Fibroblast of peridontal ligament (primary cell): ENCODE measurements around the gene NEDD1.
A peak's percentile ranks its signal among the peaks of the same experiment; 100 is the strongest.

Source experiments
- DNase-seq: peaks from one replicate; pipeline ENCODE4 v3.0.0-alpha.2; 2010; ENCODE audit errors: extremely low read depth

The NEDD1 gene

GRCh38 chr12:96901175-96901574, 5.9 kb upstream of the NEDD1 start:
- no peak for DNase-seq

GRCh38 chr12:96902076-96902475, 5.0 kb upstream of the NEDD1 start:
- no peak for DNase-seq

- DNase-seq: no peak
Observed at GRCh38 chr12:96906498-96906848, 584 bp upstream of the NEDD1 start.

- peak; percentile 41 for DNase-seq
Observed at GRCh38 chr12:96907671-96908422, 790 bp downstream of the NEDD1 start.

- DNase-seq: no peak
Observed at GRCh38 chr12:96908423-96908675, 1.3 kb downstream of the NEDD1 start.

GRCh38 chr12:96912261-96912660, 5.2 kb downstream of the NEDD1 start:
- no peak for DNase-seq

GRCh38 chr12:96912943-96913342, 5.9 kb downstream of the NEDD1 start:
- no peak for DNase-seq

- DNase-seq: peak; percentile 4
Observed at GRCh38 chr12:96919510-96920210, 12.6 kb downstream of the NEDD1 start.

- DNase-seq: no peak
Observed at GRCh38 chr12:96948782-96949181, 41.7 kb downstream of the NEDD1 start.

GRCh38 chr12:96979532-96979931, 72.5 kb downstream of the NEDD1 start:
- DNase-seq: no peak

GRCh38 chr12:96980991-96981414, 73.9 kb downstream of the NEDD1 start:
- DNase-seq: peak; percentile 65

GRCh38 chr12:96981911-96982310, 74.9 kb downstream of the NEDD1 start:
- DNase-seq: no peak

GRCh38 chr12:96982671-96983070, 75.6 kb downstream of the NEDD1 start:
- DNase-seq: no peak

- DNase-seq: no peak
Observed at GRCh38 chr12:96985515-96986362, 78.7 kb downstream of the NEDD1 start.

GRCh38 chr12:96986883-96987523, 79.9 kb downstream of the NEDD1 start:
- DNase-seq: peak; percentile 46

- no peak for DNase-seq
Observed at GRCh38 chr12:96988919-96989318, 81.9 kb downstream of the NEDD1 start.

- DNase-seq: no peak
Observed at GRCh38 chr12:96989916-96990315, 82.9 kb downstream of the NEDD1 start.

GRCh38 chr12:96994900-96995299, 87.8 kb downstream of the NEDD1 start:
- no peak for DNase-seq

GRCh38 chr12:96995861-96996260, 88.8 kb downstream of the NEDD1 start:
- no peak for DNase-seq

- no peak for DNase-seq
Observed at GRCh38 chr12:96997797-96998484, 90.9 kb downstream of the NEDD1 start.

- DNase-seq: no peak
Observed at GRCh38 chr12:97003276-97003675, 96.2 kb downstream of the NEDD1 start.
